Erythroblast (primary cell): ENCODE measurements around the gene HSFX4.
"Not testable (repeated sequence)": the region's sequence is repeated elsewhere in the genome, so short reads cannot be mapped to it uniquely, and the experiment has no call there.

Source experiments
- GATA1 ChIP-seq: IDR thresholded peaks from 2 replicates; pipeline ENCODE4 v1.6.1; 2011; ENCODE audit warnings: low read depth, mild to moderate bottlenecking, control low read depth, low read length, moderate library complexity
- POLR2A ChIP-seq: IDR thresholded peaks from 2 replicates; pipeline ENCODE4 v1.6.1; 2011; ENCODE audit warnings: mild to moderate bottlenecking, low read length

DNA sequence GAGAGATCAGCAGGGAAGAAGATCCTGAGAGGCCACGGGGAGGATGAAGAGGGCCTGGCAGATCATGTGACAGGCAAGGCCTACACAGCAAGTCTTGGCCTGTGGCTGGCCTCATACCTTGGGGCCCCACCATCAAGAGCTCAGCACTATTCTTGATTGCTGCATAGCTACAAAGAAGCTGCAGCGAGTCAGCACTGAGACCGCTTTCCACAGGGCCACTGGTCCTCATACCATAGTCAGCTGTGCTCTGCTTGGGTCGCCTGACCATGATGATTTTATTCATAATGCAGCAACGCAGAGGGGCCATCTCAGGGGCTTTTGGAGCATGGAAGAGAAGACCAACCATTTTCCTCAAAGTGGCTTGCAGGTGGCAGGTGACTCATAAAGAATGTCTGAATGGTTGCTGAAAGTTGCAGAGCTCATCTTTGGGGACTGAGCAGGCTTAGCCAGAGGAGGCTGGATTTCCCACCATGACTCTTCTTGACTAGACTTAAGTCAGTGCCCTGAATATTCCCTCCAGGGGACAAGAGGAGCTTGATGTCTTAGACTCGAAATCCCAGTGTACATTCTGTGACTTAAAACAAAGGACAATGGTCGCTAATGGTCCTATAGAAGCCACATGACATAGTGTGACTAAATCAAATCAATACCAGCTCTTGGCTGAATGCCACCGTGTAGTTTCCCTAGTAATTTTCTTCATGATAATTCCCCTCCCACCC lies 2.0 kb upstream of the HSFX4 start:
- not testable (repeated sequence) for TF ChIP-seq POLR2A, GATA1
